ENCODE data around the gene RHBDL1. TPM values are rescaled to one million over a fixed set of nuclear protein-coding genes. Genes with fewer than 3 reads are reported as not detected.

Gene RHBDL1
- total RNA-seq, 4 donors from 2014 or later: 1.5 to 2.0 TPM; not detected in 2

- no peaks in the 10 kb centered on the region for H3K36me3 ChIP-seq
- peak overlapping the region in 1 of 2 donors; percentile 6 for H3K4me3 ChIP-seq
Measured at GRCh38 chr16:667113-667779, 8.2 kb upstream of the RHBDL1 start.

GRCh38 chr16:667780-668518, 7.5 kb upstream of the RHBDL1 start, which contains the start of gene RHOT2:
RHOT2 (plus strand) TSS chr16:668132; CDS start chr16:668200, 68 bp downstream.
- H3K4me3 ChIP-seq: peak within 1 kb of the TSS; percentile 81 to 88
- intact Hi-C loops (cut with DNase I; ENCODE audit: low total_unique reads): loop anchor here (10.0 kb wide), 1 partner anchor 93 kb away; no protein-coding TSS in a partner anchor
- H3K27me3 ChIP-seq: no peaks in the 10 kb centered on the region
- peaks cover 0 to 8% of the 10 kb centered on the region in 2 donors for H3K4me1 ChIP-seq
- H3K36me3 ChIP-seq: no peaks in the 10 kb centered on the region
- peak; percentile 89 to 93 for DNase-seq
- TF ChIP-seq CTCF (IDR thresholded peaks at IDR 0.05) (peak; percentile 74 to 99 (median 96)), POLR2A (IDR thresholded peaks at IDR 0.05) (peak; percentile 46 to 71)
- no peaks in the 10 kb centered on the region for H3K9me3 ChIP-seq
- peak within 1 kb of the TSS; percentile 85 to 89 for H3K27ac ChIP-seq

More at GRCh38 chr16:667113-667779, 8.2 kb upstream of the RHBDL1 start:
- Histone ChIP-seq H3K9me3 (no peaks in the 10 kb centered on the region), H3K27me3 (no peaks in the 10 kb centered on the region), H3K4me1 (peaks cover 0 to 8% of the 10 kb centered on the region in 2 donors), H3K27ac (peak overlapping the region; percentile 20 to 89)
- DNase-seq: no peak
- TF ChIP-seq POLR2A (IDR thresholded peaks at IDR 0.05) (no peak), CTCF (IDR thresholded peaks at IDR 0.05) (no peak)
- intact Hi-C loops (cut with DNase I; ENCODE audit: low total_unique reads): loop anchor here (10.0 kb wide), 1 partner anchor 92 kb away; no protein-coding TSS in a partner anchor

GRCh38 chr16:668519-669171, 6.8 kb upstream of the RHBDL1 start:
- H3K4me1 ChIP-seq: peaks cover 0 to 8% of the 10 kb centered on the region in 2 donors
- peak overlapping the region; percentile 81 to 88 for H3K4me3 ChIP-seq
- TF ChIP-seq CTCF (IDR thresholded peaks at IDR 0.05): no peak
- no peak for TF ChIP-seq POLR2A (IDR thresholded peaks at IDR 0.05)
- intact Hi-C loops (cut with DNase I; ENCODE audit: low total_unique reads): loop anchor here (10.0 kb wide), 1 partner anchor 94 kb away; no protein-coding TSS in a partner anchor
- no peaks in the 10 kb centered on the region for H3K36me3 ChIP-seq
- peak overlapping the region; percentile 85 to 89 for H3K27ac ChIP-seq
- H3K27me3 ChIP-seq: no peaks in the 10 kb centered on the region
- DNase-seq: no peak
- H3K9me3 ChIP-seq: no peaks in the 10 kb centered on the region

- no peak overlapping the region for H3K4me3 ChIP-seq
- intact Hi-C loops (cut with DNase I; ENCODE audit: low total_unique reads): loop anchor here (10.0 kb wide), 1 partner anchor 95 kb away; no protein-coding TSS in a partner anchor
- H3K36me3 ChIP-seq: no peaks in the 10 kb centered on the region
- no peak overlapping the region for H3K27ac ChIP-seq
- TF ChIP-seq POLR2A (IDR thresholded peaks at IDR 0.05) (no peak), CTCF (IDR thresholded peaks at IDR 0.05) (no peak)
- H3K4me1 ChIP-seq: peaks cover 0 to 8% of the 10 kb centered on the region in 2 donors
- H3K27me3 ChIP-seq: no peaks in the 10 kb centered on the region
- H3K9me3 ChIP-seq: no peaks in the 10 kb centered on the region
- DNase-seq: no peak
Measured at GRCh38 chr16:669666-670065, 5.8 kb upstream of the RHBDL1 start.

Data from uterus (tissue), 4 donors.